C4-2B (cell line): ENCODE measurements around the gene ISM2.

Source experiments
- H3K27ac ChIP-seq: fragments of 450-650 bp; 2 replicates; pipeline ENCODE4 v1.5.1; 2017
- ZFX ChIP-seq: fragments of 450-650 bp; IDR thresholded peaks from 2 replicates; pipeline ENCODE4 v1.6.1; 2017
- TF ChIP-seq, protein P1 (sequence below): fragments of 450-650 bp; conservative IDR thresholded peaks from 2 replicates; pipeline ENCODE4 v1.5.1; 2017; ENCODE audit warnings: mild to moderate bottlenecking

Gene ISM2

DNA sequence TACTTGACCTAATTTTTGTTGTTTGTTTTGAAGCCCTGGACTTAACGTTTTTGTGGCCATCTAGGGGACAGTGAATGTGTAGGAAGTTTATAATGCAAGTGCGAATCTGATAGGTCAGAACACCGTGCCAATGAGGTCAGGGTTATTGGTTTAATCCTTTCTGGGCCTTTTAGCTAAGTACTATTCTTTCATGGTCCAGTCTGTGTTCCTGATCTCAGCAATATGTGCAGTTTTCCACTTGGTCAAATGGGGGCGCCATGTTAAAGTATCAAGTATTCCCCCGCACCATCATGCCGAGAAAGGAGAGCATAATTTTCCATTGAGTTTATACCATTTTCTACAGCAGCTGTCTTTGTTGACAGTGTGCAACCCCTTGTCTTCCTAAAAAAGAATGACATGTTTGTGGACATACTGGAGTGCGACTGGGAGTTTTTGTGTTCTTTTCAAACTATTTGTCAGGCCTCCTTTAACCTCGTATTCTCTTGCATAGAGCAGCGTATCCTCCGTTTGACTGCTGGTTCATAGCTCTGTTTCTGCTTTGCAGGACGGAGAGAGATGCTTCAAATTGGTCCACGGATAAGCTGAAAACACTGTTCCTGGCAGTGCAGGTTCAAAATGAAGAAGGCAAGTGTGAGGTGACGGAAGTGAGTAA lies 39.4 kb downstream of the ISM2 start:
- TF ChIP-seq, protein P1, sequence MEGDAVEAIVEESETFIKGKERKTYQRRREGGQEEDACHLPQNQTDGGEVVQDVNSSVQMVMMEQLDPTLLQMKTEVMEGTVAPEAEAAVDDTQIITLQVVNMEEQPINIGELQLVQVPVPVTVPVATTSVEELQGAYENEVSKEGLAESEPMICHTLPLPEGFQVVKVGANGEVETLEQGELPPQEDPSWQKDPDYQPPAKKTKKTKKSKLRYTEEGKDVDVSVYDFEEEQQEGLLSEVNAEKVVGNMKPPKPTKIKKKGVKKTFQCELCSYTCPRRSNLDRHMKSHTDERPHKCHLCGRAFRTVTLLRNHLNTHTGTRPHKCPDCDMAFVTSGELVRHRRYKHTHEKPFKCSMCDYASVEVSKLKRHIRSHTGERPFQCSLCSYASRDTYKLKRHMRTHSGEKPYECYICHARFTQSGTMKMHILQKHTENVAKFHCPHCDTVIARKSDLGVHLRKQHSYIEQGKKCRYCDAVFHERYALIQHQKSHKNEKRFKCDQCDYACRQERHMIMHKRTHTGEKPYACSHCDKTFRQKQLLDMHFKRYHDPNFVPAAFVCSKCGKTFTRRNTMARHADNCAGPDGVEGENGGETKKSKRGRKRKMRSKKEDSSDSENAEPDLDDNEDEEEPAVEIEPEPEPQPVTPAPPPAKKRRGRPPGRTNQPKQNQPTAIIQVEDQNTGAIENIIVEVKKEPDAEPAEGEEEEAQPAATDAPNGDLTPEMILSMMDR, result peak; percentile 85
- no peak for TF ChIP-seq ZFX
- H3K27ac ChIP-seq, result peak overlapping the region; percentile 92

DNA sequence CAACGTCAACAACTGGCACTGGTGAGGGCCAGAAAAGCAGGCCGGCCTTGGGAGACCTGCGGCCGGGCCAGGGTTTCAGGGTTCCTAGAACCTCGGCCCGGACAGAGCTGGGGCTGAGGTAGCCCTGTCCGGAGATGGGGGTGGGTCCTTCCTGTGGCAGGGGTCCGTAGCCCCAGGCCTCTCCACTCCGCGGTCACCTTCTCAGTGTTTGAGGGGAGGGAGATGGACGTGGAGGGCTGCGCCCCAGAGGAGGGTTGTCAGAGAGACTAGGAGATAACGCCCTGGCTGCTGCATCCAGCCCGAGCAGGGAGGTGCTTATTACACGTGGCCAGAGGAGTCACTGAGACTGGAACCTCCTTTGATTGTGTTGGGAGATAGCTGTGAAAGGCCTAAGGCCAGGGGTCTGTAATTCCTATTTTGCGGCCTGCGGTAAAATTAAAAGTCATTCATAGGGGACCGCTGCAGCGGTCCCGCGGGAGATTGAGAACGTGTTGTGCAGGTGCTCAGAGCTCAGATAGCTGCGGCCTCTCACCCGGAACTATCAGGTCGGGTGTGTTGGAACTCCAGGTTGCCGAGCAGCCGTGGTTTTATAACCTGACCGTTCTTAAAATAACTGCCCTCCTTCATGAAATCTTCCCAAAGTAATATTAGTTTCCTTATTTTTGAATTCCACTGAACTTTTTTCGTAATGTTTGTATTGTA lies 40.2 kb downstream of the ISM2 start:
- H3K27ac ChIP-seq, result peak overlapping the region; percentile 92
- TF ChIP-seq, protein P1, result no peak
- peak; percentile 87; the same call in 1 of the 2 replicates for TF ChIP-seq ZFX

DNA sequence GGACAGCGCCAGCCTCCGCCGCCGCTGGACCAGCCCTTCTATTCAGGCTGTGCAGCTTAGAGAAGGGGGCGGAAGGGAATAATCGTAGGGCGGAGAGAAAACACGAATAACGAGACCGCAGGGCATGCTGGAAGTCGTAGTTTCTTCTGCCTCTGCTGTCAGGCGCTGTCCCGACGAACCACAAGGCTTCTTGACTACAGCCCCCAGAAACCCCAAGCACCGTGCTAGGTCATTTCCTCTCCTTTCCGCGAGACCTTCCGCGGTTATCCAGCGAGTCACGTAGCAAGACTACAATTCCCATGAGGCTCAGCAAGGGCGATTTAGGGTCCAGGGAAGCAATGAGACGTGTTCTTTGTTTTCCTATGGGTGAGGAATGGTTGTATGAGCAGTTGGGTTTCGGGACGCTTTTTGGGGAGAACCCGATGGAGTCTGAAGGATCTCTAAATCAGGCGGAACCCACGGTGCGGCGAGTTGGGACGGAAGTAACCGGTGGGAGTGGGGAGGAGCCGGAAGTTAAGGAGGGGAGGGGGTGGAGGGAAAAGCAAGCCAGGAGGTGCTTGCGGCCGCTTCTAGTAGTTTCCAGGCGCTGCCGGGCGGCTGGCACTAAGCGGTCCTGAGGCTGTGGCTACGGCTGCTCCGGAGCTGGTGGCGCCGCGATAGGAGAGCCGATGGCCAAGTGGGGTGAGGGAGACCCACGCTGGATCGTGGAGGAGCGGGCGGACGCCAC lies 40.9 kb downstream of the ISM2 start, which contains the start of the genes AHSA1 and VIPAS39:
Gene AHSA1, plus strand, starts transcription at position 572 of the 727 bp plus-strand sequence. Its CDS starts 97 bp downstream, at position 669.
Gene VIPAS39, minus strand, starts transcription at position 80 of the 727 bp plus-strand sequence. CDS start 3,499 bp downstream, outside the sequence.
- TF ChIP-seq ZFX, result no peak; the same call in 1 of the 2 replicates
- TF ChIP-seq, protein P1, result no peak

DNA sequence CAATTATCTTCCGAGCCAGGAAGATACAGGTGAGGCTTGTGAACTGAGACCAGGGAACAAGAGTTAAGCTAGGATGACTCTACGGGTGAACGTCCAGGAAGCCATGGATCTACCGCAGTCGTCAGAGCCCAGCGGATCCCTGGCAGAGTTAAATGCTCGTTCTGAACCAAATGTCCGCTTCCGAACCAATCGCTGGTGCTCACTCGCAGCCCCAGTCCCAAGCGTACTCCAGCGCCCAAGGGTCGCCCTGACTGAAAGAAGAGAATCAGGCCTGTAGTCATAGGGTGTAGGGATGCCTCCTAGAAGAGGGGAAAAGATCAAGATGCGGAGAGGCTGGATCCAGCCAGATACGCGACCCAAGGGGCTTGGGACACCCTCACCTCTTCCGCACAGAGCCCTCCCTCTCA lies 41.5 kb downstream of the ISM2 start:
- no peak for TF ChIP-seq ZFX
- TF ChIP-seq, protein P1, result no peak
- H3K27ac ChIP-seq, result peak overlapping the region; percentile 92

More for the DNA sequence above, 40.9 kb downstream of the ISM2 start, which contains the start of the genes AHSA1 and VIPAS39:
- H3K27ac ChIP-seq, result peak within 1 kb of the TSS; percentile 92

DNA sequence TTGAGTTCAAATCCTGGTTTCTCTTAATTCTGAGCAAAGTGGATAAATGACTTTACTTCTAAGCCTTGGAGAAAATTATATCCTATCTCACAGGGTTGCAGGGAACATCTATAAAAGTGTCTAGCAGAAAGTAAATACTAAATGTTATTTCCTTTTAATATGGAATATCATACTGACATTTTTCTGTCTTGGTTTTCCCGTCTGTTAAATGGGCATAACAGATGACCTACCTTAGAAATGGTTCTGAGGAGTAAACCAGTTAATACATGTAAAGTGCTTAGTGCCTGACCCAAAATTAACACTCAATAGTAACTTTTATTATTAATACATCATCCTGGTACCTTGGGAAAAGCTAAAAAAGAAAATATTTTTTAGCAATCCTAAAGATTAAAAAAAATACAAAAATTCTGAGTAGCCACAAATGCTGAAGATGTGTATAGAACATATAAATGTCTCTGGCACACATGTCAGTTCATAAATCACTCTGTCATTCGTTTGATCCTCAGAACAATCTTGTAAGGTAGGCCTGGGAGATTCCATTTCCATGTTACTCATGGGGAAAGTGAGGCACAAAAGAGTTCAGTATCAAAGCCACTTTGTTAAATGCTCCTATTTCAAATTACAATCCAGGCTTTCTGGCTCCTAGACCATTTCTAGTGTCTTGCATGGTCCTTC lies 42.5 kb downstream of the ISM2 start:
- TF ChIP-seq ZFX, result no peak
- TF ChIP-seq, protein P1, result no peak
- H3K27ac ChIP-seq, result no peak overlapping the region

DNA sequence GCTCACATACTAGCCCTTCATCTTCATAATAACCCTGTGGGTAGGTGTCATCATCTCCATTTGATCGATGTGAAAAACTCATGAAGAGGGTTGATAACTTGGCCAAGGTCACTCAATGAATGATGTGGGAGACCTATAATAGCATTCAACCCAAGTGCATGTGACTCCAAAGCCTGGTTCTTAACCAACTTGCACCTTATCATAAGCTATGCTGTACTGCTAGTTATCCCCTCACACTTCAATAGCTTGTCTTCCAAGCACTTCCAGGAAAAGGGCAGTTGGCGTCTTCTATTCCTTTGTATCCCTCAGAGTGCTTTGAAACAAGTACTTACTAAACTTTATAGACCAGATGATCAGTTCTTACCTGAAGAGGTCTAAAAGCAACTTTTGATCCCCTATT lies 56.4 kb downstream of the ISM2 start:
- no peak overlapping the region for H3K27ac ChIP-seq
- TF ChIP-seq, protein P1, result no peak
- TF ChIP-seq ZFX, result no peak
